ENCODE data around the gene TMEM14B. TPM values are rescaled to one million over a fixed set of nuclear protein-coding genes. Genes with fewer than 3 reads are reported as not detected.
"Not testable (repeated sequence)": the region's sequence is repeated elsewhere in the genome, so short reads cannot be mapped to it uniquely, and the experiment has no call there.

Gene TMEM14B
- total RNA-seq, 1 experiment from 2014 or later = 90.7 TPM

DNA sequence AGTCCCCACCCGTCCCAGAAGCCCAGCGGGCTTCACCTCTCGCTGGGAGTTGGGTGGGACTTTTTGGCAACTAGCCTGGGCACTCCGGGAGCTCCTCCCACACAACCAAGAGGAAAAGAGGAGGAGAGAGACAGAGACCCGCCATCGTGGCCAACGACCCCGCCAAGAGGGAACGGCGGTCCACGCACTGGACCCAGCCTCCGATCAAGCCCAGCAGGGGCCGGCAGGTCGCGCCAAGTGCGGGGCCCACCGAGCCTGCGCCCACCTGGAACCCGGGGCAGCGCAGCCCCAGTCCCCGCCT lies 27.7 kb upstream of the TMEM14B start:
- H3K4me1 ChIP-seq (ENCODE audit: insufficient read depth, low read length, poor library complexity, severe bottlenecking) = peaks cover 15% of the 10 kb centered on the region
- peaks cover 4% of the 10 kb centered on the region for H3K9me3 ChIP-seq (ENCODE audit: low read depth, low read length, poor library complexity, severe bottlenecking)
- ChIA-PET POLR2A (ENCODE audit: low non-redundant PET) (no interaction called here), CTCF (no interaction called here)
- DNase-seq (ENCODE audit: low spot score) = no peak
- intact Hi-C loops (cut with micrococcal nuclease; ENCODE audit: unreplicated experiment) = no loop called here
- H3K27ac ChIP-seq (ENCODE audit: low read depth, low read length, poor library complexity, severe bottlenecking) = peak overlapping the region; percentile 81
- H3K27me3 ChIP-seq (replicated peaks; ENCODE audit: insufficient read depth, low read depth, low read length, poor library complexity) = no peaks in the 10 kb centered on the region
- no peaks in the 10 kb centered on the region for H3K36me3 ChIP-seq (ENCODE audit: insufficient read depth, low read length, poor library complexity, severe bottlenecking)
- H3K4me3 ChIP-seq (ENCODE audit: low read depth, low read length, poor library complexity, severe bottlenecking) = peak overlapping the region; percentile 54
- TF ChIP-seq EZH2 (IDR thresholded peaks at IDR 0.05; ENCODE audit: borderline replicate concordance, low read depth, low read length, poor library complexity, severe bottlenecking) = no peak
- TF ChIP-seq, protein P1, sequence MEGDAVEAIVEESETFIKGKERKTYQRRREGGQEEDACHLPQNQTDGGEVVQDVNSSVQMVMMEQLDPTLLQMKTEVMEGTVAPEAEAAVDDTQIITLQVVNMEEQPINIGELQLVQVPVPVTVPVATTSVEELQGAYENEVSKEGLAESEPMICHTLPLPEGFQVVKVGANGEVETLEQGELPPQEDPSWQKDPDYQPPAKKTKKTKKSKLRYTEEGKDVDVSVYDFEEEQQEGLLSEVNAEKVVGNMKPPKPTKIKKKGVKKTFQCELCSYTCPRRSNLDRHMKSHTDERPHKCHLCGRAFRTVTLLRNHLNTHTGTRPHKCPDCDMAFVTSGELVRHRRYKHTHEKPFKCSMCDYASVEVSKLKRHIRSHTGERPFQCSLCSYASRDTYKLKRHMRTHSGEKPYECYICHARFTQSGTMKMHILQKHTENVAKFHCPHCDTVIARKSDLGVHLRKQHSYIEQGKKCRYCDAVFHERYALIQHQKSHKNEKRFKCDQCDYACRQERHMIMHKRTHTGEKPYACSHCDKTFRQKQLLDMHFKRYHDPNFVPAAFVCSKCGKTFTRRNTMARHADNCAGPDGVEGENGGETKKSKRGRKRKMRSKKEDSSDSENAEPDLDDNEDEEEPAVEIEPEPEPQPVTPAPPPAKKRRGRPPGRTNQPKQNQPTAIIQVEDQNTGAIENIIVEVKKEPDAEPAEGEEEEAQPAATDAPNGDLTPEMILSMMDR (conservative IDR thresholded peaks at IDR 0.05; ENCODE audit: low read depth, low read length) = no peak
- BruUV-seq (replicated peaks) = no TSS peak

DNA sequence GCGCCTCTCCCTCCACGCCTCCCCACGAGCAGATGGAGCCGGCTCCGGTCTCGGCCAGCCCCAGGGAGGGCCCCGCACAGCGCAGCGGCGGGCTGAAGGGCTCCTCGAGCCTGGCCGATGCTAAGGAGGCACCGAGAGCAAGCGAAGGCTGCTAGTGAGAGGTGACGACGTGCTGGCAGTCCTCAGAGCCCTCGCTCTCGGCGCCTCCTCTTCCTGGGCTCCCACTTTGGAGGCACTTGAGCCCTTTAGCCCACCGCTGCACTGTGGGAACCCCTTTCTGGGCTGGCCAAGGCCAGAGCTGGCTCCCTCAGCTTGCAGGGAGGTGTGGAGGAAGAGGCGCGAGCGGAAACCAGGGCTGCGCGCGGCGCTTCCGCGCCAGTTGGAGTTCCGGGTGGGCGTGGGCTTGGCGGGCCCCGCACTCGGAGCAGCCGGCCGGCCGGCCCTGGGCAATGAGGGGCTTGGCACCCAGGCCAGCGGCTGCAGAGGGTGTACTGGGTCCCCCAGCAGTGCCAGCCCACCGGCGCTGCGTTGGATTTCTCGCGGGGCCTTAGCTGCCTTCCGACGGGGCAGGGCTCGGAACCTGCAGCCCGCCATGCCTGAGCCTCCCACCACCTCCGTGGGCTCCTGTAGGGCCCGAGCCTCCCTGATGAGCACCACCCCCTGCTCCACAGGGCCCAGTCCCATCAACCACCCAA lies 27.2 kb upstream of the TMEM14B start:
- peak; percentile 46 for DNase-seq (ENCODE audit: low spot score)
- TF ChIP-seq, protein P1 (conservative IDR thresholded peaks at IDR 0.05; ENCODE audit: low read depth, low read length) = no peak
- no peak for TF ChIP-seq EZH2 (IDR thresholded peaks at IDR 0.05; ENCODE audit: borderline replicate concordance, low read depth, low read length, poor library complexity, severe bottlenecking)
- H3K27ac ChIP-seq (ENCODE audit: low read depth, low read length, poor library complexity, severe bottlenecking) = peak overlapping the region; percentile 81
- CTCF ChIA-PET = interaction anchor here (0.8 kb wide), 1 partner anchor 39 kb away, joined by 3 read pairs; no protein-coding TSS in a partner anchor
- peaks cover 4% of the 10 kb centered on the region for H3K9me3 ChIP-seq (ENCODE audit: low read depth, low read length, poor library complexity, severe bottlenecking)
- peak overlapping the region; percentile 54 for H3K4me3 ChIP-seq (ENCODE audit: low read depth, low read length, poor library complexity, severe bottlenecking)
- BruUV-seq (replicated peaks) = no TSS peak
- no peaks in the 10 kb centered on the region for H3K36me3 ChIP-seq (ENCODE audit: insufficient read depth, low read length, poor library complexity, severe bottlenecking)
- intact Hi-C loops (cut with micrococcal nuclease; ENCODE audit: unreplicated experiment) = no loop called here
- peaks cover 15% of the 10 kb centered on the region for H3K4me1 ChIP-seq (ENCODE audit: insufficient read depth, low read length, poor library complexity, severe bottlenecking)
- POLR2A ChIA-PET (ENCODE audit: low non-redundant PET) = no interaction called here
- H3K27me3 ChIP-seq (replicated peaks; ENCODE audit: insufficient read depth, low read depth, low read length, poor library complexity) = no peaks in the 10 kb centered on the region

DNA sequence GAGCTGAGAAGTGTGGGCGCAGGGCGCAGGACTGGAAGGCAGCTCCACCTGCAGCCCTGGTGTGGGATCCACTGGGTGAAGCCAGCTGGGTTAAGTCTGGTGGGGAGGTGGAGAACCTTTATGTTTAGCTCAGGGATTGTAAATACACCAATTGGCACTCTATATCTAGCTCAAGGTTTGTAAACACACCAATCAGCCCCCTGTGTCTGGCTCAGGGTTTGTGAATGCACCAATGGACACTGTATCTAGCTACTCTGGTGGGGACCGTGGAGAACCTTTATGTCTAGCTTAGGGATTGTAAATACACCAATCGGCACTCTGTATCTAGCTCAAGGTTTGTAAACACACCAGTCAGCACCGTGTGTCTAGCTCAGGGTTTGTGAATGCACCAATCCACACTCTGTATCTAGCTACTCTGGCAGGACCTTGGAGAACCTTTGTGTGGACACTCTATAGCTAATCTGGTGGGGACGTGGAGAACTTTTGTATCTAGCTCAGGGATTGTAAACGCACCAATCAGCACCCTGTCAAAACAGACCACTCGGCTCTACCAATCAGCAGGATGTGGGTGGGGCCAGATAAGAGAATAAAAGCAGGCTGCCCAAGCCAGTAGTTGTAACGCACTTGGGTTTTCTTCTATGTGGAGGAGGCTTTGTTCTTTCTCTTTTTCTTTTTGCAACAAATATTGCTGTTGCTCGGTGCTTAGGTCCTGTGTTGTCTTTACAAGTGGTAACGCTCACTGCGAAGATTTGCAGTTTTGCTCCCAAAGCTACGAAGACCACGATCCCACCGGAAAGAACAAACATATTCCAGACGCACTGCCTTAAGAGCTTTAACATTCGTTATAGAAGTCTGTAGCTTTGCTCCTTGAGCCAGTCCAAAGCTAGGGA lies 26.4 kb upstream of the TMEM14B start:
- Histone ChIP-seq H3K4me1 (ENCODE audit: insufficient read depth, low read length, poor library complexity, severe bottlenecking) (peaks cover 15% of the 10 kb centered on the region), H3K4me3 (ENCODE audit: low read depth, low read length, poor library complexity, severe bottlenecking) (peak overlapping the region; percentile 54), H3K27ac (ENCODE audit: low read depth, low read length, poor library complexity, severe bottlenecking) (peak overlapping the region; percentile 85)
- intact Hi-C loops (cut with micrococcal nuclease; ENCODE audit: unreplicated experiment); BruUV-seq (replicated peaks); H3K36me3 ChIP-seq (ENCODE audit: insufficient read depth, low read length, poor library complexity, severe bottlenecking); H3K9me3 ChIP-seq (ENCODE audit: low read depth, low read length, poor library complexity, severe bottlenecking); POLR2A ChIA-PET (ENCODE audit: low non-redundant PET); H3K27me3 ChIP-seq (replicated peaks; ENCODE audit: insufficient read depth, low read depth, low read length, poor library complexity): not testable (repeated sequence)
- CTCF ChIA-PET = interaction anchor here (0.8 kb wide), 1 partner anchor 38 kb away, joined by 3 read pairs; no protein-coding TSS in a partner anchor
- peak; percentile 21 for DNase-seq (ENCODE audit: low spot score)
